CD14-positive monocyte (primary cell): ENCODE data around the gene SLC22A3. TPM values are rescaled to one million over a fixed set of nuclear protein-coding genes. Genes with fewer than 3 reads are reported as not detected.

ENCODE experiments used
- DNase-seq, 3 donors: peaks; one replicate each; pipeline ENCODE4 v3.0.0-alpha.2; 2011 to 2022
- H2AFZ ChIP-seq: 2 replicates; pipeline ENCODE4 v1.6.0; 2012; ENCODE audit warnings: mild to moderate bottlenecking, low read depth, low read length, inconsistent platforms; ENCODE audit not compliant: insufficient read depth, poor library complexity, severe bottlenecking
- H3K27ac ChIP-seq, 2 donors: 1 replicate in 1 of 2; 2 replicates in 1 of 2; pipeline ENCODE4 v1.5.1; 2012 to 2013; ENCODE audit warnings: low read length in 2 of 2, control low read depth in 1 of 2, inconsistent platforms in 1 of 2, low read depth in 1 of 2, mild to moderate bottlenecking in 1 of 2
- H3K27me3 ChIP-seq, 2 donors: one replicate each; pipeline versions ENCODE4 v1.6.0 to v1.6.1; 2011 to 2013; ENCODE audit warnings: low read length in 2 of 2; ENCODE audit not compliant: control insufficient read depth in 2 of 2, insufficient read depth in 2 of 2
- H3K36me3 ChIP-seq, 2 donors: replicated peaks in 1 of 2; 1 replicate in 1 of 2; 2 replicates in 1 of 2; pipeline versions ENCODE4 v1.5.1 to v1.6.1; 2012 to 2013; ENCODE audit warnings: low read length in 2 of 2, control low read depth in 1 of 2, inconsistent platforms in 1 of 2, mild to moderate bottlenecking in 1 of 2; ENCODE audit not compliant: insufficient read depth in 2 of 2, control insufficient read depth in 1 of 2
- H3K4me1 ChIP-seq, 2 donors: 1 replicate in 1 of 2; 2 replicates in 1 of 2; pipeline versions ENCODE4 v1.5.1 to v1.6.1; 2012 to 2013; ENCODE audit warnings: low read length in 2 of 2, control low read depth in 1 of 2, inconsistent platforms in 1 of 2, mild to moderate bottlenecking in 1 of 2, moderate library complexity in 1 of 2; ENCODE audit not compliant: insufficient read depth in 2 of 2, control insufficient read depth in 1 of 2
- H3K4me2 ChIP-seq: replicated peaks from 2 replicates; pipeline ENCODE3; 2012; ENCODE audit warnings: low read length, moderate library complexity, mild to moderate bottlenecking; ENCODE audit not compliant: poor library complexity, severe bottlenecking; ENCODE audit errors: extremely low read depth
- H3K4me3 ChIP-seq, 3 experiments: fragments of 200-600 bp in 1 of 3; sonication (generic) in 1 of 3; replicated peaks in 1 of 3; 1 replicate in 2 of 3; 2 replicates in 1 of 3; pipeline ENCODE4 v1.5.1; 2011 to 2013; ENCODE audit warnings: low read length in 3 of 3, mild to moderate bottlenecking in 3 of 3, control low read depth in 2 of 3, low read depth in 2 of 3, inconsistent platforms in 1 of 3, moderate library complexity in 1 of 3
- H3K79me2 ChIP-seq: 2 replicates; pipeline ENCODE4 v1.6.0; 2012; ENCODE audit warnings: mild to moderate bottlenecking, control low read depth, inconsistent platforms, low read length, moderate library complexity; ENCODE audit not compliant: insufficient read depth
- H3K9ac ChIP-seq: 2 replicates; pipeline ENCODE4 v1.6.0; 2017; ENCODE audit warnings: low read length, mild to moderate bottlenecking; ENCODE audit not compliant: insufficient read depth, poor library complexity, severe bottlenecking
- H3K9me3 ChIP-seq, 2 donors: replicated peaks in 1 of 2; 1 replicate in 1 of 2; 2 replicates in 1 of 2; pipeline versions ENCODE4 v1.5.1 to v1.6.1; 2012 to 2013; ENCODE audit warnings: low read length in 2 of 2, control low read depth in 1 of 2; ENCODE audit not compliant: control insufficient read depth in 1 of 2, insufficient read depth in 1 of 2
- H4K20me1 ChIP-seq: 2 replicates; pipeline ENCODE4 v1.6.0; 2012; ENCODE audit warnings: mild to moderate bottlenecking, low read length, control low read depth, moderate library complexity; ENCODE audit not compliant: insufficient read depth
- H3K27ac Mint-ChIP-seq, 7 donors: one replicate each; pipeline ENCODE4 v1.8.0; 2020; ENCODE audit warnings: mild to moderate bottlenecking in 7 of 7, mixed read lengths in 7 of 7, moderate library complexity in 6 of 7, inconsistent platforms in 2 of 7
- H3K27me3 Mint-ChIP-seq, 3 donors: one replicate each; pipeline ENCODE4 v1.8.0; 2021 to 2022; ENCODE audit warnings: low read depth in 3 of 3, mild to moderate bottlenecking in 3 of 3, mixed read lengths in 3 of 3, moderate library complexity in 3 of 3, inconsistent platforms in 1 of 3
- H3K36me3 Mint-ChIP-seq, 2 donors: one replicate each; pipeline ENCODE4 v1.8.0; 2020; ENCODE audit warnings: mixed read lengths in 2 of 2, inconsistent platforms in 1 of 2, mild to moderate bottlenecking in 1 of 2
- H3K4me1 Mint-ChIP-seq: one replicate; pipeline ENCODE4 v1.8.0; 2020; ENCODE audit warnings: mild to moderate bottlenecking, mixed read lengths
- H3K4me3 Mint-ChIP-seq, 2 donors: one replicate each; pipeline ENCODE4 v1.8.0; 2020; ENCODE audit warnings: mild to moderate bottlenecking in 2 of 2, mixed read lengths in 2 of 2, moderate library complexity in 1 of 2
- H3K9me3 Mint-ChIP-seq, 7 donors: one replicate each; pipeline ENCODE4 v1.8.0; 2020 to 2022; ENCODE audit warnings: mixed read lengths in 7 of 7, mild to moderate bottlenecking in 6 of 7, moderate library complexity in 6 of 7, inconsistent platforms in 2 of 7
- WGBS: methylation state at CpG from one replicate; pipeline ENCODE4 v1.1.5; 2013; ENCODE audit warnings: missing lambda C conversion rate; ENCODE audit not compliant: insufficient coverage; 5-methylcytosine and 5-hydroxymethylcytosine counted together
- intact Hi-C, 2 donors: fragments of 100-400 bp; cut with micrococcal nuclease; formaldehyde crosslinking; loops; one replicate each; pipeline versions ENCODE4 v1.15.0 to v1.15.1; 2023
- polyA plus RNA-seq, 3 donors: library from polyadenylated mRNA; depleted of rRNA in 1 of 3; unstranded in 2 of 3; stranded (reverse) in 1 of 3; fragments of 300-500 nt in 2 of 3; fragments of >200 nt in 1 of 3; fragmentation: Illumina TruSeq in 2 of 3; gene quantifications; 1 replicate in 2 of 3; 2 replicates in 1 of 3; pipeline ENCODE4 v1.2.3, GENCODE V29; 2012 to 2021
- TF ChIP-seq, protein P1 (sequence below): fragments of 200-600 bp; IDR thresholded peaks from one replicate; pipeline ENCODE4 v1.8.0; 2022; ENCODE audit warnings: antibody characterized with exemption, mild to moderate bottlenecking

SLC22A3 gene
- polyA plus RNA-seq, 3 donors: not detected

DNA sequence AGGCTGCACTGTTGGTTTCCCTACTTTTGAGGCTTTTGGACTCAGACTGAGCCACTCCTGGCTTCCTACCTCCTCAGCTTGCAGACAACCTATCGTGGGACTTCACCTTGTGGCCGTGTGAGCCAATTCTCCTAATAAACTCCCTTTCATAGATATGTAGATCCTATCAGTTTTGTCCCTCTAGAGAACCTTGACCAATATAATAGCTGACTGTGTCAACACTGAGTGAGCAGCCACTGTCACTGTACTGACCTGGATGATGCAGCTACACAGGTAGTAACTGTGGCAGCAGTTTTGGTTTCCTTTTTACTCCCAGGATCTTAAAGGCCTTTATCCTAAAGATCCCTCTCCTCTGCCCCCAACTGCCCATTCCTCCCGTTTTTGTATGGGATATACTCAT, 70.2 kb downstream of the SLC22A3 start:
- no peaks in the 10 kb centered on the region for H4K20me1 ChIP-seq
- no peaks in the 10 kb centered on the region for H3K4me1 ChIP-seq
- peaks cover 2 to 6% of the 10 kb centered on the region in 2 donors for H3K27me3 ChIP-seq
- no peak overlapping the region for H3K4me3 Mint-ChIP-seq
- H3K4me2 ChIP-seq: no peak overlapping the region
- no peak for DNase-seq
- no peaks in the 10 kb centered on the region for H3K36me3 Mint-ChIP-seq
- H3K9ac ChIP-seq: no peak overlapping the region
- no peaks in the 10 kb centered on the region for H3K4me1 Mint-ChIP-seq
- H2AFZ ChIP-seq: no peak overlapping the region
- 75% methylated on average over 2 of the region's 3 CpGs for WGBS
- intact Hi-C loops: no loop called here
- peaks cover 5 to 13% (median 9%) of the 10 kb centered on the region in 3 donors for H3K27me3 Mint-ChIP-seq
- no peak overlapping the region for H3K27ac ChIP-seq
- H3K27ac Mint-ChIP-seq: no peak overlapping the region
- TF ChIP-seq, protein P1, sequence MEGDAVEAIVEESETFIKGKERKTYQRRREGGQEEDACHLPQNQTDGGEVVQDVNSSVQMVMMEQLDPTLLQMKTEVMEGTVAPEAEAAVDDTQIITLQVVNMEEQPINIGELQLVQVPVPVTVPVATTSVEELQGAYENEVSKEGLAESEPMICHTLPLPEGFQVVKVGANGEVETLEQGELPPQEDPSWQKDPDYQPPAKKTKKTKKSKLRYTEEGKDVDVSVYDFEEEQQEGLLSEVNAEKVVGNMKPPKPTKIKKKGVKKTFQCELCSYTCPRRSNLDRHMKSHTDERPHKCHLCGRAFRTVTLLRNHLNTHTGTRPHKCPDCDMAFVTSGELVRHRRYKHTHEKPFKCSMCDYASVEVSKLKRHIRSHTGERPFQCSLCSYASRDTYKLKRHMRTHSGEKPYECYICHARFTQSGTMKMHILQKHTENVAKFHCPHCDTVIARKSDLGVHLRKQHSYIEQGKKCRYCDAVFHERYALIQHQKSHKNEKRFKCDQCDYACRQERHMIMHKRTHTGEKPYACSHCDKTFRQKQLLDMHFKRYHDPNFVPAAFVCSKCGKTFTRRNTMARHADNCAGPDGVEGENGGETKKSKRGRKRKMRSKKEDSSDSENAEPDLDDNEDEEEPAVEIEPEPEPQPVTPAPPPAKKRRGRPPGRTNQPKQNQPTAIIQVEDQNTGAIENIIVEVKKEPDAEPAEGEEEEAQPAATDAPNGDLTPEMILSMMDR: no peak
- no peaks in the 10 kb centered on the region for H3K36me3 ChIP-seq
- no peaks in the 10 kb centered on the region for H3K9me3 ChIP-seq
- H3K79me2 ChIP-seq: no peaks in the 10 kb centered on the region
- H3K9me3 Mint-ChIP-seq: peaks cover 0 to 7% (median 3%) of the 10 kb centered on the region in 7 donors
- H3K4me3 ChIP-seq: no peak overlapping the region

DNA sequence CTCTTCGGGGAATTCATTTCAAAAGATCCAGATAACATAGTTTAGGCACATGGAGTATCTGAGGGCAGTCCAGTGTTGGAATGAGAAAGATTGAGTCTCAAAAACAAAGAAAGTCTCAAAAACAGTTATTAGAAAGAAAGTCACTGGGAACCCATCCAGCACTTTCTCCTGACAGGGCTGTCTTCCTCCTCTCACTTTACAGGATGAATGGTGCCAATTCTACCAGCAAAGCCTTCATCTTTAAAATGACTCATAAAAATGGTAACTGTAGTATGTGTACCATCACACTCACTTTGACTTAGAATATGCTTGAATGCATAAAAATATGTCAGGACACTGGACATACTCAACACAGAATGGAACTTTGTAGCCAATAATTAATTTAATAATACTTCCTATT, 71.3 kb downstream of the SLC22A3 start:
- H3K27me3 Mint-ChIP-seq: peaks cover 5 to 14% (median 11%) of the 10 kb centered on the region in 3 donors
- intact Hi-C loops: no loop called here
- no CpG with 5 or more reads among the region's 1 CpG for WGBS
- Histone ChIP-seq H3K9ac (no peak overlapping the region), H3K4me3 (no peak overlapping the region), H3K9me3 (no peaks in the 10 kb centered on the region), H2AFZ (no peak overlapping the region), H3K79me2 (no peaks in the 10 kb centered on the region), H3K4me1 (no peaks in the 10 kb centered on the region), H3K27me3 (peaks cover 1 to 12% of the 10 kb centered on the region in 2 donors), H3K27ac (no peak overlapping the region), H3K4me2 (no peak overlapping the region), H3K36me3 (no peaks in the 10 kb centered on the region), H4K20me1 (no peaks in the 10 kb centered on the region)
- no peaks in the 10 kb centered on the region for H3K36me3 Mint-ChIP-seq
- TF ChIP-seq, protein P1: no peak
- no peak for DNase-seq
- H3K4me3 Mint-ChIP-seq: no peak overlapping the region
- H3K4me1 Mint-ChIP-seq: no peaks in the 10 kb centered on the region
- H3K27ac Mint-ChIP-seq: no peak overlapping the region
- H3K9me3 Mint-ChIP-seq: peaks cover 0 to 6% (median 4%) of the 10 kb centered on the region in 7 donors
